Left kidney (tissue), 2 donors: ENCODE data around the gene EXOC4. TPM values are rescaled to one million over a fixed set of nuclear protein-coding genes. Genes with fewer than 3 reads are reported as not detected.

Experiments used
- DNase-seq: peaks from one replicate; pipeline ENCODE4 v3.0.0-alpha.2; 2013
- polyA plus RNA-seq: library from polyadenylated mRNA; unstranded; fragments of 120-200 nt; gene quantifications from one replicate; pipeline ENCODE4 v1.2.1, GENCODE V29; 2013; ENCODE audit not compliant: insufficient read length

EXOC4 gene
- polyA plus RNA-seq, 1 donor, result 72.1 TPM

- DNase-seq, result peak; percentile 64
Measured at GRCh38 chr7:133829336-133829897, 576.5 kb downstream of the EXOC4 start.

- DNase-seq, result no peak
Measured at GRCh38 chr7:133830081-133830480, 577.2 kb downstream of the EXOC4 start.

- no peak for DNase-seq
Measured at GRCh38 chr7:133836666-133837065, 583.8 kb downstream of the EXOC4 start.

- no peak for DNase-seq
Measured at GRCh38 chr7:133837224-133837623, 584.3 kb downstream of the EXOC4 start.

- DNase-seq, result no peak
Measured at GRCh38 chr7:133839121-133839520, 586.2 kb downstream of the EXOC4 start.

GRCh38 chr7:133843341-133843740, 590.5 kb downstream of the EXOC4 start:
- DNase-seq, result no peak

- no peak for DNase-seq
Measured at GRCh38 chr7:133845005-133845404, 592.1 kb downstream of the EXOC4 start.

GRCh38 chr7:133846203-133846945, 593.5 kb downstream of the EXOC4 start:
- DNase-seq, result no peak

- no peak for DNase-seq
Measured at GRCh38 chr7:133850497-133851280, 597.8 kb downstream of the EXOC4 start.

GRCh38 chr7:133851411-133851810, 598.5 kb downstream of the EXOC4 start:
- DNase-seq, result no peak

- no peak for DNase-seq
Measured at GRCh38 chr7:133853706-133854276, 600.9 kb downstream of the EXOC4 start.

GRCh38 chr7:133854739-133855138, 601.9 kb downstream of the EXOC4 start:
- peak; percentile 61 for DNase-seq

GRCh38 chr7:133857376-133858119, 604.7 kb downstream of the EXOC4 start:
- DNase-seq, result no peak

- no peak for DNase-seq
Measured at GRCh38 chr7:133858311-133858710, 605.4 kb downstream of the EXOC4 start.

- no peak for DNase-seq
Measured at GRCh38 chr7:133859231-133859630, 606.4 kb downstream of the EXOC4 start.

GRCh38 chr7:133859871-133860450, 607.1 kb downstream of the EXOC4 start:
- DNase-seq, result no peak

GRCh38 chr7:133860628-133861335, 607.9 kb downstream of the EXOC4 start:
- no peak for DNase-seq

GRCh38 chr7:133861876-133862275, 609.0 kb downstream of the EXOC4 start:
- DNase-seq, result no peak

GRCh38 chr7:133863362-133864061, 610.6 kb downstream of the EXOC4 start:
- no peak for DNase-seq

GRCh38 chr7:133869556-133869955, 616.7 kb downstream of the EXOC4 start:
- no peak for DNase-seq
